ENCODE results near the gene CRIM1.

CRIM1 gene

GRCh38 chr2:36416370-36417165 lies 61.0 kb downstream of the CRIM1 start:
- no peak for DNase-seq (ENCODE audit: low read depth)
- TF ChIP-seq, protein P1, sequence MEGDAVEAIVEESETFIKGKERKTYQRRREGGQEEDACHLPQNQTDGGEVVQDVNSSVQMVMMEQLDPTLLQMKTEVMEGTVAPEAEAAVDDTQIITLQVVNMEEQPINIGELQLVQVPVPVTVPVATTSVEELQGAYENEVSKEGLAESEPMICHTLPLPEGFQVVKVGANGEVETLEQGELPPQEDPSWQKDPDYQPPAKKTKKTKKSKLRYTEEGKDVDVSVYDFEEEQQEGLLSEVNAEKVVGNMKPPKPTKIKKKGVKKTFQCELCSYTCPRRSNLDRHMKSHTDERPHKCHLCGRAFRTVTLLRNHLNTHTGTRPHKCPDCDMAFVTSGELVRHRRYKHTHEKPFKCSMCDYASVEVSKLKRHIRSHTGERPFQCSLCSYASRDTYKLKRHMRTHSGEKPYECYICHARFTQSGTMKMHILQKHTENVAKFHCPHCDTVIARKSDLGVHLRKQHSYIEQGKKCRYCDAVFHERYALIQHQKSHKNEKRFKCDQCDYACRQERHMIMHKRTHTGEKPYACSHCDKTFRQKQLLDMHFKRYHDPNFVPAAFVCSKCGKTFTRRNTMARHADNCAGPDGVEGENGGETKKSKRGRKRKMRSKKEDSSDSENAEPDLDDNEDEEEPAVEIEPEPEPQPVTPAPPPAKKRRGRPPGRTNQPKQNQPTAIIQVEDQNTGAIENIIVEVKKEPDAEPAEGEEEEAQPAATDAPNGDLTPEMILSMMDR (IDR thresholded peaks at IDR 0.05; ENCODE audit: control insufficient read depth, extremely low read depth, insufficient read depth), result no peak
- no peak overlapping the region for H3K4me3 ChIP-seq (ENCODE audit: low read depth, low read length)

DNA sequence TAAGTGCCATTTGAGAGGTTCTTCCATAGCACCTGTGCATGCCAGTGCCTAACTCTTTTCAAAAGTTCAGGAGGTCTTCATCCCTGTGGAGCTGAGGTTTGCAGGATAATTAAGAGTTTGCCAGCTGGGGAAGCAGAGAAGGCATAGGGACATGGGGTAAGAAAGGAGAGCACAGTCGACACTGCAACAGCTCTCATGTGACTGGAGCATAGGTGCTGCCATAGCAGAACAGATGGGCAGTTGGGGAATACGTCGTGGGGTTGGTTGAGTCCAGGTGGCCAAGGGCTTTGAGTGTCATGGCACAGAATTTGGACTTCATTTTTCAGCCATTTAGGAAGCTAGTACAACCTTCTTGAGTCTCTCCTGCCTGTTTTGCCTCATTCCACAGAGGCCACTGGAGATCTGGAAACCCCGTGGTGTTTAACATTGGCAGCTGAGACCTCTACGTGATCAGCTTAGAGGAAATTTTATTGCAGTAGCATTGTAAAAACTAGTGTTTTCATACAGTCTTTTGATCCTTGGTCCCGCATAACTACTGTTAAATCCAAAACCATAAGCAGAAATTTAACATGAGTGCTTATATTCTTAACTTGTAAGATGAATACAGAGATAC lies 65.1 kb downstream of the CRIM1 start:
- TF ChIP-seq, protein P1 (IDR thresholded peaks at IDR 0.05; ENCODE audit: control insufficient read depth, extremely low read depth, insufficient read depth), result no peak
- no peak overlapping the region for H3K4me3 ChIP-seq (ENCODE audit: low read depth, low read length)
- DNase-seq (ENCODE audit: low read depth), result no peak

GRCh38 chr2:36421379-36421778 lies 65.8 kb downstream of the CRIM1 start:
- TF ChIP-seq, protein P1 (IDR thresholded peaks at IDR 0.05; ENCODE audit: control insufficient read depth, extremely low read depth, insufficient read depth), result no peak
- H3K4me3 ChIP-seq (ENCODE audit: low read depth, low read length), result no peak overlapping the region
- no peak for DNase-seq (ENCODE audit: low read depth)

DNA sequence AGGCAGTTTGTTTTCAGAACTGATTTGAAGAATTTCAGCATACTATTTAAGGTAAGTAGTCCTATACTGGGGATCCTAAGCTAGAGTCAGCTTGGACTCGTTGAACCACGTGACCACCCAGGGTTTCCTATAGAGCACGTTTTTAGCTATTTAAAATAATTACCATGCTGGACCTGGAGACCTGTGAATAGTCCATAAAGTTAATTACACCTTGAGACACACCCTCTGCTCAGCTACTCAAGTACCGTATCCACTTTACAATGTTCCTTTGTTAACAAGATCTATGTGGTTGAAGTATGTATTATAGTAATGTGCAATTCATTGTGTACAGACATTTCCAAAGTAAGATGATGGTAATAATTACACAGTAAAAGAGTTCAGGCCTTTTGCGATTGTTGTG lies 67.6 kb downstream of the CRIM1 start:
- H3K4me3 ChIP-seq (ENCODE audit: low read depth, low read length), result no peak overlapping the region
- TF ChIP-seq, protein P1 (IDR thresholded peaks at IDR 0.05; ENCODE audit: control insufficient read depth, extremely low read depth, insufficient read depth), result no peak
- no peak for DNase-seq (ENCODE audit: low read depth)

DNA sequence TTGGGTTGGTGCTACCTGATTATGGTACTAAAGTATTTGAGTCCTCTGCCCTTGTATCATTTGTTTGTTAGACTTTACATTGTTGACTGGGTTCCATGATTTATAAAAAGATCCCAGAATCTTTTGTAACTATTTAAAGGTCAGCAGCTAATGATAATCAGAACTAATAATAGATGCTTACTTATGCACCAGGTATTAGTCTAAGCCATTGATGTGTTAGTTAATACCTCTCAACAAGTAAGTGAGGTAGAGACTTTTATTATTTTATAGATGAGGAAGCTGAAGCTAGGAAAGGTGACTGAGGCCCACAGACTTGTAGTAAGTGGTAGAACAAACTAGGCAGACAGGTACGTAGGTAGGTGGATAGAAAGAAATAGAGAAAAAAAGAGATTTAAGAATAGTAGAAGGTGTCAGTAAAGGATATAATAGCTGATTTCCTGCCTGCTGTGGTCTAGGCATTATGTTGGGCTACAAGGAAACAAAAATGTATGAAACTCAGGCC lies 68.1 kb downstream of the CRIM1 start:
- DNase-seq (ENCODE audit: low read depth), result no peak
- TF ChIP-seq, protein P1 (IDR thresholded peaks at IDR 0.05; ENCODE audit: control insufficient read depth, extremely low read depth, insufficient read depth), result no peak
- no peak overlapping the region for H3K4me3 ChIP-seq (ENCODE audit: low read depth, low read length)

DNA sequence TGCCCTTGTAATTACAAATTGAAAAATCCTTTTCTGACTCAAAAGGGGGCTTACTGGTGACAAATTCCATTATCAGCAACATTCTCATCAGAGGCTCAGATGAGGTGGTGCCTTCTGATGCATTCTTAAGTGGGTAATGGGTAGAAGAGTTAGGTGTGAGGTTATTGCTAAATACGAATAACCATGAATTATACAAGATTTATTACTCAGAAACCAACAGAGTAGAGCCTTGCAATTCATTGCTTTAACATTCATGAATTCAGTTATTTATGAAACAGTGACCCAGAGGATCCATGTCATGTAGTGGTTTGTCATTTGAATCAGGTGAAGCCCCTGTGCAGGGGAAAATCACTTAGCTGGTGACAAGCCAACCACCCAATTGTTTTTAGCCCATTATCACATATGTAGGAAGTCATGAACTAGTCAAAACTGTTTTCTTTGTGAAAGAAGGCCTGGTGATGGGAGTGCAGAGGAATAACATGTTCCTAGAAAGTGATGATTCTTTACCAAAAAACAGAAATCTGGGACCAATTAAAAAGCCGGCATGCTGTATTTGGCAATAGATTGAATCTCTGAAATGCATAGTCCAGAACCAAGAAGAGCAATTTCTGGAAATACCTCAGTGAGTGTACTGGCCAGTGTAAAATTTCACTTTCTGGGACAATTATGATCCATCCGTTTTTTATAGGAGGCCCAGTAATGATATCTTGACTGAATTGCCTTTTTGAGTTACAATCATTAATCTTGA lies 70.2 kb downstream of the CRIM1 start:
- no peak for DNase-seq (ENCODE audit: low read depth)
- no peak overlapping the region for H3K4me3 ChIP-seq (ENCODE audit: low read depth, low read length)
- TF ChIP-seq, protein P1 (IDR thresholded peaks at IDR 0.05; ENCODE audit: control insufficient read depth, extremely low read depth, insufficient read depth), result no peak

Data from LNCaP clone FGC (cell line).